ENCODE data around the gene TMCO5A.
A peak's percentile ranks its signal among the peaks of the same experiment; 100 is the strongest.

TMCO5A gene

GRCh38 chr15:37931868-37932267, 2.6 kb upstream of the TMCO5A start:
- no peak for TF ChIP-seq GATA3 (IDR thresholded peaks at IDR 0.05; ENCODE audit: low read depth, low read length)
- no peak for TF ChIP-seq GATA2 (IDR thresholded peaks at IDR 0.05; ENCODE audit: low read depth, low read length)

- no peak for TF ChIP-seq GATA2 (IDR thresholded peaks at IDR 0.05; ENCODE audit: low read depth, low read length)
- TF ChIP-seq GATA3 (IDR thresholded peaks at IDR 0.05; ENCODE audit: low read depth, low read length): no peak
These were observed 1.9 kb upstream of the TMCO5A start for GRCh38 chr15:37932549-37932948.

- no peak for TF ChIP-seq GATA3 (IDR thresholded peaks at IDR 0.05; ENCODE audit: low read depth, low read length)
- no peak for TF ChIP-seq GATA2 (IDR thresholded peaks at IDR 0.05; ENCODE audit: low read depth, low read length)
These were observed 774 bp upstream of the TMCO5A start for GRCh38 chr15:37933666-37934065.

- no peak for TF ChIP-seq GATA3 (IDR thresholded peaks at IDR 0.05; ENCODE audit: low read depth, low read length)
These were observed 6.4 kb downstream of the TMCO5A start for GRCh38 chr15:37940876-37941275.

GRCh38 chr15:37941779-37942178, 7.3 kb downstream of the TMCO5A start:
- no peak for TF ChIP-seq GATA2 (IDR thresholded peaks at IDR 0.05; ENCODE audit: low read depth, low read length)
- no peak for TF ChIP-seq GATA3 (IDR thresholded peaks at IDR 0.05; ENCODE audit: low read depth, low read length)

GRCh38 chr15:37951999-37952398, 17.6 kb downstream of the TMCO5A start:
- no peak for TF ChIP-seq GATA2 (IDR thresholded peaks at IDR 0.05; ENCODE audit: low read depth, low read length)
- no peak for TF ChIP-seq GATA3 (IDR thresholded peaks at IDR 0.05; ENCODE audit: low read depth, low read length)

- TF ChIP-seq GATA3 (IDR thresholded peaks at IDR 0.05; ENCODE audit: low read depth, low read length): no peak
- TF ChIP-seq GATA2 (IDR thresholded peaks at IDR 0.05; ENCODE audit: low read depth, low read length): no peak
These were observed 33.3 kb downstream of the TMCO5A start for GRCh38 chr15:37967788-37968187.

GRCh38 chr15:37973856-37974255, 39.4 kb downstream of the TMCO5A start:
- TF ChIP-seq GATA2 (IDR thresholded peaks at IDR 0.05; ENCODE audit: low read depth, low read length) (no peak), GATA3 (IDR thresholded peaks at IDR 0.05; ENCODE audit: low read depth, low read length) (no peak)

GRCh38 chr15:37978231-37978630, 43.8 kb downstream of the TMCO5A start:
- TF ChIP-seq GATA2 (IDR thresholded peaks at IDR 0.05; ENCODE audit: low read depth, low read length): no peak

- no peak for TF ChIP-seq GATA2 (IDR thresholded peaks at IDR 0.05; ENCODE audit: low read depth, low read length)
- TF ChIP-seq GATA3 (IDR thresholded peaks at IDR 0.05; ENCODE audit: low read depth, low read length): no peak
These were observed 45.4 kb downstream of the TMCO5A start for GRCh38 chr15:37979671-37980409.

GRCh38 chr15:37981201-37981600, 46.8 kb downstream of the TMCO5A start:
- TF ChIP-seq GATA2 (IDR thresholded peaks at IDR 0.05; ENCODE audit: low read depth, low read length) (no peak), GATA3 (IDR thresholded peaks at IDR 0.05; ENCODE audit: low read depth, low read length) (no peak)

- TF ChIP-seq GATA3 (IDR thresholded peaks at IDR 0.05; ENCODE audit: low read depth, low read length) (no peak), GATA2 (IDR thresholded peaks at IDR 0.05; ENCODE audit: low read depth, low read length) (peak; percentile 31; the same call in 1 of the 2 replicates)
These were observed 47.3 kb downstream of the TMCO5A start for GRCh38 chr15:37981775-37982174.

- no peak for TF ChIP-seq GATA3 (IDR thresholded peaks at IDR 0.05; ENCODE audit: low read depth, low read length)
- no peak for TF ChIP-seq GATA2 (IDR thresholded peaks at IDR 0.05; ENCODE audit: low read depth, low read length)
These were observed 49.9 kb downstream of the TMCO5A start for GRCh38 chr15:37984368-37984767.

GRCh38 chr15:37995461-37996347, 61.3 kb downstream of the TMCO5A start:
- TF ChIP-seq GATA2 (IDR thresholded peaks at IDR 0.05; ENCODE audit: low read depth, low read length): no peak
- no peak for TF ChIP-seq GATA3 (IDR thresholded peaks at IDR 0.05; ENCODE audit: low read depth, low read length)

Measured in SH-SY5Y (cell line).